Astrocyte (in vitro differentiated cells and primary cell): ENCODE measurements around the gene COPRS.

Source experiments
- EZH2 ChIP-seq: IDR thresholded peaks from 2 replicates; pipeline ENCODE4 v1.6.1; 2012; ENCODE audit warnings: mild to moderate bottlenecking, low read length, inconsistent platforms; ENCODE audit not compliant: insufficient read depth
- TF ChIP-seq, protein P1 (sequence below): IDR thresholded peaks from 2 replicates; pipeline ENCODE4 v1.5.1; 2011; ENCODE audit warnings: low read depth, mild to moderate bottlenecking, inconsistent platforms, low read length, moderate library complexity; ENCODE audit not compliant: insufficient read depth

DNA sequence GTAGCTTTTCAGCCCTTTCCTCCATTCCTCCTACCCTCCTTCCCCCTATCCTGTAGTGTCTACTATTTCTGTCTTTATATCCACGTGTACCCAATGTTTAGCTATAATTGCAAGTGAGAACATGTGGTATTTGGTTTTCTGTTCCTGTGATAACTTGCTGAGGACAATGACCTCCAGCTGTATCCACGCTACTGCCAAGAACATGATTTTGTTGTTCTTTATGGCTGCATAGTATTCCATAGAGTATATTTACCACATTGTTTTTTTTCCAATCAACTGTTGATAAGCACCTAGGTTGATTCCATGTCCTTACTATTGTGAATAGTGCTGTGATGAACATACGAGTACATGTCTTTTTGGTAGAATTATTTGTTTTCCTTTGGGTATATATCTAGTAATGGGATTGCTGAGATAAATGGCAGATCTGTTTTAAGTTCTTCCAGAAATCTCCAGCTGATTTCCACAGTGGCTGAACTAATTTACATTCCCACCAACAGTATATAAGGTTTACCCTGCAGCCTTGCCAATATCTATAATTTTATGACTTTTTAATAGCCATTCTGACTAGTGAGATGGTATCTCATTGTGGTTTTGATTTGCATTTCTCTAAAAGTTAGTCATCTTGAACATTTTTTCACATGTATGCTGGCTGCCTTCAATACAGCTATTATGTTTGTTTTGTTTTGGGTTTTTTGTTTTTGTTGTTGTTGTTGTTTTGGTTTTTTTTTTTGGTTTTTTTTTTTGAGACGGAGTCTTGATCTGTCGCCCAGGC, 10.9 kb upstream of the COPRS start:
- TF ChIP-seq, protein P1, sequence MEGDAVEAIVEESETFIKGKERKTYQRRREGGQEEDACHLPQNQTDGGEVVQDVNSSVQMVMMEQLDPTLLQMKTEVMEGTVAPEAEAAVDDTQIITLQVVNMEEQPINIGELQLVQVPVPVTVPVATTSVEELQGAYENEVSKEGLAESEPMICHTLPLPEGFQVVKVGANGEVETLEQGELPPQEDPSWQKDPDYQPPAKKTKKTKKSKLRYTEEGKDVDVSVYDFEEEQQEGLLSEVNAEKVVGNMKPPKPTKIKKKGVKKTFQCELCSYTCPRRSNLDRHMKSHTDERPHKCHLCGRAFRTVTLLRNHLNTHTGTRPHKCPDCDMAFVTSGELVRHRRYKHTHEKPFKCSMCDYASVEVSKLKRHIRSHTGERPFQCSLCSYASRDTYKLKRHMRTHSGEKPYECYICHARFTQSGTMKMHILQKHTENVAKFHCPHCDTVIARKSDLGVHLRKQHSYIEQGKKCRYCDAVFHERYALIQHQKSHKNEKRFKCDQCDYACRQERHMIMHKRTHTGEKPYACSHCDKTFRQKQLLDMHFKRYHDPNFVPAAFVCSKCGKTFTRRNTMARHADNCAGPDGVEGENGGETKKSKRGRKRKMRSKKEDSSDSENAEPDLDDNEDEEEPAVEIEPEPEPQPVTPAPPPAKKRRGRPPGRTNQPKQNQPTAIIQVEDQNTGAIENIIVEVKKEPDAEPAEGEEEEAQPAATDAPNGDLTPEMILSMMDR, result no peak
- TF ChIP-seq EZH2, result no peak
